ENCODE data around the gene CBY2. TPM values are rescaled to one million over a fixed set of nuclear protein-coding genes. Genes with fewer than 3 reads are reported as not detected.

Gene CBY2
- total and polyA plus RNA-seq, 10 of the 15 experiments (the other 5 are each of a cell fraction or from before 2014, with no cell fraction given): 0.08 to 0.64 (median 0.23) TPM; not detected in 6

- DNase-seq (ENCODE audit: low read depth, low spot score): no peak
- intact Hi-C loops (cut with micrococcal nuclease; ENCODE audit: unreplicated experiment): no loop called here
- Histone ChIP-seq H2AFZ (ENCODE audit: control insufficient read depth, low read depth, low read length) (no peak overlapping the region), H3K4me1 (ENCODE audit: control insufficient read depth, insufficient read depth, low read length) (peaks cover 46% of the 10 kb centered on the region), H4K20me1 (ENCODE audit: control insufficient read depth, insufficient read depth) (no peaks in the 10 kb centered on the region), H3K27me3 (replicated peaks in 1 of 2; ENCODE audit: control insufficient read depth in 2 of 2, insufficient read depth in 2 of 2, low read length in 1 of 2) (no peaks in the 10 kb centered on the region), H3K9me3 (replicated peaks; ENCODE audit: control insufficient read depth, insufficient read depth, low read length) (peaks cover 3% of the 10 kb centered on the region; the same call in 1 of the 3 replicates), H3K4me2 (ENCODE audit: control insufficient read depth, insufficient read depth) (0 out of 2 replicates have a peak overlapping the region, but pooled peaks have one; percentile 75), H3K9ac (ENCODE audit: control insufficient read depth, insufficient read depth, low read length) (peak overlapping the region; percentile 11; the same call in 1 of the 2 replicates), H3K27ac (ENCODE audit: control insufficient read depth, insufficient read depth) (peak overlapping the region; percentile 98), H3K79me2 (ENCODE audit: control insufficient read depth, insufficient read depth, low read length) (peaks cover 40% of the 10 kb centered on the region), H3K36me3 (ENCODE audit: control insufficient read depth in 2 of 2, insufficient read depth in 2 of 2, low read length in 1 of 2) (no peaks in the 10 kb centered on the region), H3K4me3 (no peak overlapping the region)
- RAD21 ChIA-PET (ENCODE audit: unreplicated experiment): interaction anchor here (1.8 to 1.9 kb wide), 2 partner anchors 9 to 480 kb away, joined by 5 to 6 read pairs; partner anchors contain the start of gene LCP1
- in situ Hi-C loops (cut with MboI): loop anchor here (10.0 kb wide), 1 partner anchor 472 kb away; no protein-coding TSS in a partner anchor
- no TSS peak for BruUV-seq (replicated peaks)
- CTCF ChIA-PET: interaction anchor here (2.1 to 7.5 kb wide), 7 partner anchors 8 to 80 kb away, joined by 8 to 40 read pairs (median 21); no protein-coding TSS in a partner anchor
- 48% methylated on average over 3 of the region's 3 CpGs for WGBS (ENCODE audit: insufficient coverage, insufficient replicate concordance, low lambda C conversion rate, missing lambda C conversion rate)
- POLR2A ChIA-PET: interaction anchor here (2.2 kb wide), 1 partner anchor 7 kb away, joined by 9 read pairs; no protein-coding TSS in a partner anchor
- no peak for ATAC-seq
- TF ChIP-seq RAD51 (IDR thresholded peaks at IDR 0.05) (no peak), MEF2B (IDR thresholded peaks at IDR 0.05; ENCODE audit: partially characterized antibody, poor library complexity, severe bottlenecking) (no peak), ZNF207 (IDR thresholded peaks at IDR 0.05; ENCODE audit: borderline replicate concordance) (no peak), DPF2 (IDR thresholded peaks at IDR 0.05) (no peak), SIX5 (IDR thresholded peaks at IDR 0.05; ENCODE audit: low read depth, low read length, severe bottlenecking) (no peak), EED (IDR thresholded peaks at IDR 0.05; ENCODE audit: low read depth) (no peak), ZNF592 (IDR thresholded peaks at IDR 0.05) (no peak), LARP7 (IDR thresholded peaks at IDR 0.05) (no peak), TCF12 (IDR thresholded peaks at IDR 0.05; ENCODE audit: low read depth, low read length) (no peak), ZNF384 (IDR thresholded peaks at IDR 0.05; ENCODE audit: borderline replicate concordance, low read depth, low read length) (no peak), FOS (IDR thresholded peaks at IDR 0.05; ENCODE audit: borderline replicate concordance, extremely low read depth, insufficient read length) (no peak), NBN (IDR thresholded peaks at IDR 0.05) (no peak), ZNF687 (IDR thresholded peaks at IDR 0.05) (no peak)
- FAIRE-seq: no peak
- SMC1A ChIA-PET (ENCODE audit: uncharacterized antibody, unreplicated experiment): interaction anchor here (0.6 to 6.3 kb wide), 8 partner anchors 8 to 305 kb away, joined by 3 to 44 read pairs (median 16); no protein-coding TSS in a partner anchor
These were observed 810 bp downstream of the CBY2 start for GRCh38 chr13:45702869-45703391.

All from GM12878 (cell line).